Omental fat pad (tissue), 4 donors: ENCODE data around the gene ATP12A. TPM values are rescaled to one million over a fixed set of nuclear protein-coding genes. Genes with fewer than 3 reads are reported as not detected.

Experiments used
- ATAC-seq: fragments of 150-250 bp; one replicate; pipeline ENCODE4 v1.9.1; 2016; ENCODE audit warnings: mild to moderate bottlenecking, moderate library complexity; ENCODE audit not compliant: low FRiP score
- DNase-seq: peaks from one replicate; pipeline ENCODE4 v3.0.0-alpha.2; 2019; ENCODE audit warnings: low spot score
- total RNA-seq, 4 donors: library from RNA; depleted of rRNA; stranded (reverse); fragments of >200 nt; gene quantifications; one replicate each; pipeline ENCODE4 v1.1.0, GENCODE V29; 2016
- TF ChIP-seq, protein P1 (sequence below), 3 donors: fragments of 450-650 bp; IDR thresholded peaks; one replicate each; pipeline ENCODE4 v1.5.1; 2016 to 2017; ENCODE audit warnings: antibody characterized with exemption in 3 of 3, mild to moderate bottlenecking in 3 of 3, moderate library complexity in 2 of 3

The ATP12A gene
- total RNA-seq, 4 donors from 2014 or later = not detected

DNA sequence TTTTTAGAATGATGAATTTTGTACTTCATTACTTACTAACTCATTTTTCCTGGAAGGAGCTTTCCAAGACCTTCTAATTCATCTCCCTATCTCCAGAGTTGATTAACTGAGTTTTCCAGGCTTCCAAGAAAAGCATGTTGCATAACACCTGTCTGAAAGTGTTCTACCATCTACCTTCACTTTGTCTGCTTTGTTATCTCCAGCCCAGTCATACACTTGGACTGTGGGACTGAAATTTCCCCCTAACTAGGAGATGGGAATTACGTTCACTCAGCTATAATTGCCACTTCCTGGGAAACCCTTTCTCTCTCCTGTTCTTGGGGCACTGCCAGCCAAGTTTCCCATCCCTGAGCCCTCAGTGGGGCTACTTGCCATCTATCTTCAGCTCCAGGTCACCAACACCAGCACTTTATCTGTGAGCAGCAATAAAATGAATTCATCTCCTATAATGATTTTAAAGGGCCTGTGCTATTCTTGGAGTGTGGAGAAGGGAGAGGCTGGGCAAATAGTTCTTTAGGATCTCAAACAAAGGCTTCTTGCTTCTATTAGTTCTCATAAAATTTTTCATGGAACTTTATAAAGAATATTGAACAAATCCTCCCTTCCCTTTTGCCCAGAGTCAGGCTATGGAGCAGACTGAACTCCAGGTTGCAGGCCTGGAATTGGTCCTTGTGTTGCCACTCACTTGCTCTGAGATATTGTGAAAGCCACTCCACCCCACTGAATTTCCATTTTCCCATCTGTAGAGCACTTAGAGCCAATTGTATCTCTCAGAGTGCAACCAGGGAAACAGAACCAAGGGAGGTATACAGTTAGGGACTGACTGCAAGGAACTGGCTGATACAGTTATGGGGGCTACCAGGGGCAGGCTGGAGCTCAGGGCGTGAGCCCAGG lies 17.8 kb upstream of the ATP12A start:
- no peak for DNase-seq
- peak; percentile 71 for ATAC-seq
- TF ChIP-seq, protein P1, sequence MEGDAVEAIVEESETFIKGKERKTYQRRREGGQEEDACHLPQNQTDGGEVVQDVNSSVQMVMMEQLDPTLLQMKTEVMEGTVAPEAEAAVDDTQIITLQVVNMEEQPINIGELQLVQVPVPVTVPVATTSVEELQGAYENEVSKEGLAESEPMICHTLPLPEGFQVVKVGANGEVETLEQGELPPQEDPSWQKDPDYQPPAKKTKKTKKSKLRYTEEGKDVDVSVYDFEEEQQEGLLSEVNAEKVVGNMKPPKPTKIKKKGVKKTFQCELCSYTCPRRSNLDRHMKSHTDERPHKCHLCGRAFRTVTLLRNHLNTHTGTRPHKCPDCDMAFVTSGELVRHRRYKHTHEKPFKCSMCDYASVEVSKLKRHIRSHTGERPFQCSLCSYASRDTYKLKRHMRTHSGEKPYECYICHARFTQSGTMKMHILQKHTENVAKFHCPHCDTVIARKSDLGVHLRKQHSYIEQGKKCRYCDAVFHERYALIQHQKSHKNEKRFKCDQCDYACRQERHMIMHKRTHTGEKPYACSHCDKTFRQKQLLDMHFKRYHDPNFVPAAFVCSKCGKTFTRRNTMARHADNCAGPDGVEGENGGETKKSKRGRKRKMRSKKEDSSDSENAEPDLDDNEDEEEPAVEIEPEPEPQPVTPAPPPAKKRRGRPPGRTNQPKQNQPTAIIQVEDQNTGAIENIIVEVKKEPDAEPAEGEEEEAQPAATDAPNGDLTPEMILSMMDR (IDR thresholded peaks at IDR 0.05) = no peak

DNA sequence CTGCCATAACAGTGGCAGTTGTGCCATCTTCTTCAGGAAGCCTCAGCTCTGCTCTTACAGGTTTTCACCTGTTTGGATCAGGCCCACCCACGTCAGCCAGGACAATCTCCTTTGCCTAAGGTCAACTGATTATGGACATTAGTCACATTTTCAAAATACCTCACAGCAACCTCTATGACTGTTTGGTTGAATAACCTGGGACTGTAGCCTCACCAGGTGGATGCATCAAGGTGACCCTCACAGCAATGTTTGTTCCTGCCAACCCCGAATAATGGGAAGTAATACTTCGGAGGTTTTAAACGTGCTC lies 17.2 kb upstream of the ATP12A start:
- no peak for DNase-seq
- TF ChIP-seq, protein P1 (IDR thresholded peaks at IDR 0.05) = no peak
- no peak for ATAC-seq

DNA sequence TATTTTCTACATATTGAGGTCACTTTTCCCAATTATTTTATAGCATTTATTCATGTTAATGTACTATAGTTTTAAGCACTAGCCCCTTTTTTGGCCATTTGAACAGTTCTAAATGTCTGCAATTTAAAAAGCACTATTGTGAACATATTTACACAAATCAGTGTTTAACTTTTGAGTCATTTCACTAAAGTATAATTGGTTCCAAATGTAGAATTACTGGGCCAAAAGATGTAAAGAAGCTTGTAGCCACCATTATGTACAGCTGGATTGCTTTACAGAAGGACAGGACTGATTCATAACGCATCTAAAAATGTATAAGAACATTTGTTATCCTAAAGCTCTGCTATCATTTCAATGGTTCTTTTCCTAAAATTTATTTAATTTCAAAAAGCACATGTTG lies 16.6 kb upstream of the ATP12A start:
- DNase-seq = no peak
- ATAC-seq = no peak
- TF ChIP-seq, protein P1 (IDR thresholded peaks at IDR 0.05) = no peak

DNA sequence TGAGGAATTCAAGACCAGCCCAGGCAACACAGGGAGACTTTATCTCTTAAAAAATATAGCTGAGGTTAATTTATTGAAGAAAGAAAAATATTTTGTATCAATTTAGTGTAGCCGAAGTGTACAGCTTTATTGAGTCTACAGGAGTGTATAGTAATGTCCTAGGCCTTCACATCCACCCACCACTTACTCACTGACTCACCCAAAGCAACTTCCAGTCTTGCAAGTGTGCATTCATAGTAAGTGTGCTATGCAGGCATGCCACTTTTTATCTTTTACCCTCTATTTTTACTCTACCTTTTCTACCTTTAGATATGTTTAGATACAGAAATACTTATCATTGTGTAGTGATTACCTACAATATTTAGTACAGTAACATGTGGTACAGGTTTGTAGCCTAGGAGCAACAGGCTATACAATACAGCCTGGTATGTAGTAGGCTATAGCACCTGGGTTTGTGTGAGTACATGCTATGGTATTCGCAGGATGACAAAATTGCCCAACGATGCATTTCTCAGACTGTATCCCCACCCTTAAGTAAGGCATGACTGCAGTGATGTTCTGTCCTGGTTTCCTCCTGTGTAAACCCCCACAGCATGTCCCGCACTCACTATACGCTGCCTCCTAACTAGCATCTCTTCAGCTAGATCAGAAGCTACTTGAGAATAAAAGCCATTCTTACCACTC lies 15.3 kb upstream of the ATP12A start:
- no peak for DNase-seq
- no peak for ATAC-seq
- TF ChIP-seq, protein P1 (IDR thresholded peaks at IDR 0.05) = no peak

DNA sequence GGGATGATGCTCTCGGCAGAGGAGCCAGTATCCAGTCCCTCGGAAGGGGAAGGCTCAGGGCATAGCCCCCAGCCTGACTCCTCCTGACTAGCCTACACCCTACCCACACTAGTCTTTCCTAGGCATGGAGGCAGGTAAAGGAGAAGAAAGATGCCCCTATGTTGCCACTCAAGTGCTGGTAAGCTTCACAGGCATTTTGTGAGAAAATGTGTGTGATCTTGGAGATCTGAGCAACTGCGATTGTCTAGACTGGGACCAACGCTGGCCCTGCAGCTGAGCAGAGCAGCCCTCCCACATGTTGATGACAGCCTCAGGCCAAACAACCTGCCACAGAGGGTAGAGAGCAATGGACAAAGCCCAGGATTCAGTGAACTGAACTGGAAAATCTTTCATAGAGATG lies 11.7 kb upstream of the ATP12A start:
- DNase-seq = no peak
- TF ChIP-seq, protein P1 (IDR thresholded peaks at IDR 0.05) = no peak
- no peak for ATAC-seq

DNA sequence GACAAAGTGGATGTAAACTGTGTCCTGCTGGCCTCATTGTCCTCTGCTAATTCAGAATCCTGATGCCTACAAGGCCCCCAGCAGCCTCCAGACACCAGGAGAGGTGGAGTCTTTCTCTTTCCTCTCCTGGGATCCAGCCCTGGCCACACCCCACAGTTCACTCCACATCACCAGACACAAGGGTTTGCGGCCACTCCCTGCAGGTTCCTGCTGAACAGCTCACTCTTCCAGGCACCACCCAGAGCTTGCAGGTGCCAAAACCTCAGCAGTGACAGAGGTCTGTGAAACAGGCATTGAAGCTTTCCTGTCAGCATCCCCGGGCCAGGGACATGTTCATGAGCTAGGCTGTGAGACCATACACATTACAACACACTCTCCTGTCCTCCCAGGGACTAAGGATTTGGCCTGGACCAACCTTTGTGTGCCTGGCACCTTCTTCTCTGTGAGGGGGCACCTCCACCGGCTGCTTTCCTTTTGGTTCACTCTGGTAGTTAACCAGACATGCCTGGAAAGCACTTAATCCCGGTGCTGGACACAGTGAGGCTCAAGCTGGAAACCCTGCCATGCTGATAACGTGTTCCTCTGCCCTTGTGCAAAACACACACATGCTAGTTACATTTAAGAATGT lies 11.1 kb upstream of the ATP12A start:
- no peak for ATAC-seq
- TF ChIP-seq, protein P1 (IDR thresholded peaks at IDR 0.05) = no peak
- no peak for DNase-seq
